8988T (cell line): ENCODE data around the gene VPS37C.
A peak's percentile ranks its signal among the peaks of the same experiment; 100 is the strongest.
"Not testable (repeated sequence)": the region's sequence is repeated elsewhere in the genome, so short reads cannot be mapped to it uniquely, and the experiment has no call there.

Experiments
- DNase-seq: peaks from one replicate; pipeline ENCODE4 v3.0.0; 2011

The VPS37C gene

GRCh38 chr11:61115498-61116224, 45.6 kb downstream of the VPS37C start:
- DNase-seq: no peak

- DNase-seq: no peak
These were observed 46.3 kb downstream of the VPS37C start for GRCh38 chr11:61114913-61115312.

GRCh38 chr11:61113201-61113600, 48.0 kb downstream of the VPS37C start:
- no peak for DNase-seq

- no peak for DNase-seq
These were observed 48.7 kb downstream of the VPS37C start for GRCh38 chr11:61112575-61112974.

GRCh38 chr11:61111786-61112517, 49.3 kb downstream of the VPS37C start:
- DNase-seq: no peak

GRCh38 chr11:61111050-61111435, 50.2 kb downstream of the VPS37C start:
- DNase-seq: no peak

- no peak for DNase-seq
These were observed 50.8 kb downstream of the VPS37C start for GRCh38 chr11:61110255-61111049.

- no peak for DNase-seq
These were observed 51.6 kb downstream of the VPS37C start for GRCh38 chr11:61109671-61110070.

GRCh38 chr11:61108847-61109585, 52.2 kb downstream of the VPS37C start:
- DNase-seq: no peak

- DNase-seq: no peak
These were observed 53.3 kb downstream of the VPS37C start for GRCh38 chr11:61107888-61108287.

GRCh38 chr11:61106894-61107470, 54.2 kb downstream of the VPS37C start:
- no peak for DNase-seq

- DNase-seq: no peak
These were observed 54.9 kb downstream of the VPS37C start for GRCh38 chr11:61106296-61106695.

- DNase-seq: no peak
These were observed 56.3 kb downstream of the VPS37C start for GRCh38 chr11:61104963-61105362.

GRCh38 chr11:61103851-61104423, 57.3 kb downstream of the VPS37C start:
- no peak for DNase-seq

- DNase-seq: no peak
These were observed 58.3 kb downstream of the VPS37C start for GRCh38 chr11:61102667-61103571.

- DNase-seq: no peak
These were observed 62.4 kb downstream of the VPS37C start for GRCh38 chr11:61098778-61099177.

GRCh38 chr11:61098261-61098660, 63.0 kb downstream of the VPS37C start:
- not testable (repeated sequence) for DNase-seq

- DNase-seq: no peak
These were observed 66.2 kb downstream of the VPS37C start for GRCh38 chr11:61095021-61095420.

GRCh38 chr11:61094167-61094566, 67.1 kb downstream of the VPS37C start:
- DNase-seq: not testable (repeated sequence)

- DNase-seq: peak; percentile 8
These were observed 68.1 kb downstream of the VPS37C start for GRCh38 chr11:61092908-61093763.
